Prostate gland (tissue), 2 donors: ENCODE data around the gene AVPR1B.
A peak's percentile ranks its signal among the peaks of the same experiment; 100 is the strongest.

ENCODE experiments used
- POLR2A ChIP-seq: fragments of 450-650 bp; IDR thresholded peaks from one replicate; pipeline ENCODE4 v1.6.1; 2016; ENCODE audit warnings: antibody characterized with exemption, mild to moderate bottlenecking
- POLR2AphosphoS5 ChIP-seq: sonication (generic); formaldehyde crosslinking; IDR thresholded peaks from one replicate; pipeline ENCODE4 v1.6.1; 2017; ENCODE audit warnings: antibody characterized with exemption
- TF ChIP-seq, protein P1 (sequence below), 4 experiments: fragments of 200-600 bp in 2 of 4; fragments of 450-650 bp in 2 of 4; sonication (generic) in 2 of 4; IDR thresholded peaks; 1 replicate in 3 of 4; 2 replicates in 1 of 4; pipeline ENCODE4 v1.5.1; 2016 to 2019; ENCODE audit warnings: antibody characterized with exemption in 4 of 4, mild to moderate bottlenecking in 2 of 4, moderate library complexity in 2 of 4

GRCh38 chr1:206106328-206107167 lies 10.6 kb downstream of the AVPR1B start:
- TF ChIP-seq, protein P1, sequence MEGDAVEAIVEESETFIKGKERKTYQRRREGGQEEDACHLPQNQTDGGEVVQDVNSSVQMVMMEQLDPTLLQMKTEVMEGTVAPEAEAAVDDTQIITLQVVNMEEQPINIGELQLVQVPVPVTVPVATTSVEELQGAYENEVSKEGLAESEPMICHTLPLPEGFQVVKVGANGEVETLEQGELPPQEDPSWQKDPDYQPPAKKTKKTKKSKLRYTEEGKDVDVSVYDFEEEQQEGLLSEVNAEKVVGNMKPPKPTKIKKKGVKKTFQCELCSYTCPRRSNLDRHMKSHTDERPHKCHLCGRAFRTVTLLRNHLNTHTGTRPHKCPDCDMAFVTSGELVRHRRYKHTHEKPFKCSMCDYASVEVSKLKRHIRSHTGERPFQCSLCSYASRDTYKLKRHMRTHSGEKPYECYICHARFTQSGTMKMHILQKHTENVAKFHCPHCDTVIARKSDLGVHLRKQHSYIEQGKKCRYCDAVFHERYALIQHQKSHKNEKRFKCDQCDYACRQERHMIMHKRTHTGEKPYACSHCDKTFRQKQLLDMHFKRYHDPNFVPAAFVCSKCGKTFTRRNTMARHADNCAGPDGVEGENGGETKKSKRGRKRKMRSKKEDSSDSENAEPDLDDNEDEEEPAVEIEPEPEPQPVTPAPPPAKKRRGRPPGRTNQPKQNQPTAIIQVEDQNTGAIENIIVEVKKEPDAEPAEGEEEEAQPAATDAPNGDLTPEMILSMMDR (IDR thresholded peaks at IDR 0.05): peak; percentile 62 to 95 (median 88)
- TF ChIP-seq POLR2A (no peak), POLR2AphosphoS5 (peak; percentile 71)
